Activated CD8-positive, alpha-beta memory T cell treated with anti-CD3 and anti-CD28 coated beads, Interleukin-2, amount 50 U/mL, for 1 hour (primary cell): ENCODE data around the gene TMEM87B.
A peak's percentile ranks its signal among the peaks of the same experiment; 100 is the strongest.

Experiments used
- DNase-seq: peaks from one replicate; pipeline ENCODE4 v3.0.0-alpha.2; 2020; ENCODE audit errors: extremely low read depth

Gene TMEM87B, protein sequence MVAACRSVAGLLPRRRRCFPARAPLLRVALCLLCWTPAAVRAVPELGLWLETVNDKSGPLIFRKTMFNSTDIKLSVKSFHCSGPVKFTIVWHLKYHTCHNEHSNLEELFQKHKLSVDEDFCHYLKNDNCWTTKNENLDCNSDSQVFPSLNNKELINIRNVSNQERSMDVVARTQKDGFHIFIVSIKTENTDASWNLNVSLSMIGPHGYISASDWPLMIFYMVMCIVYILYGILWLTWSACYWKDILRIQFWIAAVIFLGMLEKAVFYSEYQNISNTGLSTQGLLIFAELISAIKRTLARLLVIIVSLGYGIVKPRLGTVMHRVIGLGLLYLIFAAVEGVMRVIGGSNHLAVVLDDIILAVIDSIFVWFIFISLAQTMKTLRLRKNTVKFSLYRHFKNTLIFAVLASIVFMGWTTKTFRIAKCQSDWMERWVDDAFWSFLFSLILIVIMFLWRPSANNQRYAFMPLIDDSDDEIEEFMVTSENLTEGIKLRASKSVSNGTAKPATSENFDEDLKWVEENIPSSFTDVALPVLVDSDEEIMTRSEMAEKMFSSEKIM

DNA sequence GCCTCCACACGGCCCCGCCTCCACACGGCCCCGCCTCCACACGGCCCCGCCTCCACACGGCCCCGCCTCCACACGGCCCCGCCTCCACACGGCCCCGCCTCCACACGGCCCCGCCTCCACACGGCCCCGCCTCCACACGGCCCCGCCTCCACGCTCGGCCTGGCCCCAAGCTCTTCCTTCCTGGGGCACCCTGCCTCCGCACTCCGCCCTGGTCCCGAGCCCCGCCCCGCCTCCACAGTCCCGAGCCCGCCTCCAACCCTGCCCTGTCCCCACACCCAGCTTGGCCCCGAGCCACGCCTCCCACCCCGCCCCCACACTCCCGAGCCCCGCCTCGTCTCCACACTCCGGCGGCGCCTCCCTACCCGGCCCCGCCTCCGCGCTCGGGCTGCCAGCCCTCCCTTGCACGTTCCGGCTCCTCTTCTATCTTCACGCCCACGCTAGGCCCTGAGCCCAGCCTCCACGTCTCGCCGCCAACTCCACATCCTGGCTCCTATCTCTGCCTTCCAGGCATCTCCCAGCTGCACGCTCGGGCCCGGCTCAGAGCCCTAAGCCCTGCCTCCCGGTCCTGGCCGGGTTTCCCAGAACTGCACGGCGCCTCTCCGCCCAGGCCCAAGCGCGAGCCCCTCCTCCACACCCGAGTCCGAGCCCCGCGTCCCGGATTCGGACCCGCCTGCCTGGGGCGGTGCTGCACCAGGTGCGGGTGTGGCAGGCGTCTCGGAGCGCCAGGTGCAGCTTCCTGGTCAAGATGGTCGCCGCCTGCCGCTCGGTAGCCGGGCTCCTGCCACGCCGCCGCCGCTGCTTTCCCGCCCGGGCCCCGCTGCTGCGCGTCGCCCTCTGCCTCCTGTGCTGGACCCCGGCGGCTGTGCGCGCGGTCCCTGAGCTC, at the start of gene TMEM87B:
Gene TMEM87B, plus strand, starts transcription at position 423 of the 883 bp plus-strand sequence. Its CDS starts 323 bp downstream, at position 746.
- DNase-seq: peak; percentile 95

DNA sequence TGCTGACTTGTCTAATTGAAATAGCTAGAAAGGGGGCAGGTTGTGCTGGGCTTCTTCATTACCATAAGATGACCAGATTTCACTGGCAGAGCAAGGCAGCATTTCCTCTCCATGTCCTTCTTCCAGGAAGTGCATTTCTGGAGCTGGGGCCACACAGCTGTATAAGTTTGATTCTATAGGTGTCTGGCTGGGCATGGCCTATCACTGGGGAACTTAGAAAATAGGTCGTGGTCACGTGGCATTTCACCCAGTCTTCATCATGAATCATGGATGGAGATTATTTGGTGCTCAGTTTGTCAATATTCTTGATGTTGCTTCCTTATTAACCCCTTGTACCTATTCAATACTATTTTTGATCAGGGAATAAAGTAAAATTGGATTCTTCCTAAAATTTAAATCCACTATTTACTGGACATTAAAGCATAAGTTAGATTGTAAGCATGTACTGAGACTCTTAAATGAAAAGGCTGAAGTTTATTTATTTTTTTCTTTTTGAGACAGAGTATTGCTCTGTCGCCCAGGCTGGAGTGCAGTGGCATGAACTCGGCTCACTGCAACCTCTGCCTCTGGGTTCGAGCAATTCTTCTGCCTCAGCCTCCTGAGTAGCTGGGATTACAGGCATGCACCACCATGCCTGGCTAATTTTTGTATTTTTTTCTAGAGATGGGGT, 49.5 kb upstream of the TMEM87B start:
- no peak for DNase-seq

DNA sequence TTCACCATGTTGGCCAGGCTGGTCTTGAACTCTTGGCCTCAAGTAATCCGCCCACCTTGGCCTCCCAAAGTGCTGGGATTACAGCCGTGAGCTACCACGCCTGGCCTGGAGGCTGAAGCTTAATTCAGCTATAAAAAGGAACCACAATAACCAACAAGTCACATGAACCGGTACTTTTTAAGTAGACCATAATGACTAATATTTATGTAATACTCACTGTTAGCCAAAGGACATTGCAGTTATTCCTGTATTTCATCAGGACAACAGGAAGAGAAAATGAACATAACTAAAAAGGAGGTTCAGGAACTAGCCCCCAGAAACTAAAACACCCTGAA, 49.0 kb upstream of the TMEM87B start:
- no peak for DNase-seq

DNA sequence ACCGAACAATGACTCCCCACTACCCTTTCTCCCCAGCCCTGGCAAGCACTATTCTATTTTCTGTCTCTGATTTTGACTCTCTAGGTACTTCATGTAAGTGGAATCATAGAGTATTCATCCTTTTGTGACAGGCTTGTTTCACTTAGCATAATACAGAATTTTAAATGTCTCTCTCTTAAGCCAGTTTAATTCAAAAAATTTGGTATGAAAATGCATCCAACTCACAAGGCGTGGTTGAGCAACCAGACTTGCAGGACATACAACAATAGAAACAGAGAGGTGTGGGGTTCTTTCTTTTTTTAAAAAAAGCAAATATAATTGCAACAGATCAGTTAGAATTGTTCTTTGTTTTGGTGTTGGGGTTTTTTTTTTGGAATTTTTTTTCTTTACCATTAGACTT, 47.6 kb upstream of the TMEM87B start:
- no peak for DNase-seq

DNA sequence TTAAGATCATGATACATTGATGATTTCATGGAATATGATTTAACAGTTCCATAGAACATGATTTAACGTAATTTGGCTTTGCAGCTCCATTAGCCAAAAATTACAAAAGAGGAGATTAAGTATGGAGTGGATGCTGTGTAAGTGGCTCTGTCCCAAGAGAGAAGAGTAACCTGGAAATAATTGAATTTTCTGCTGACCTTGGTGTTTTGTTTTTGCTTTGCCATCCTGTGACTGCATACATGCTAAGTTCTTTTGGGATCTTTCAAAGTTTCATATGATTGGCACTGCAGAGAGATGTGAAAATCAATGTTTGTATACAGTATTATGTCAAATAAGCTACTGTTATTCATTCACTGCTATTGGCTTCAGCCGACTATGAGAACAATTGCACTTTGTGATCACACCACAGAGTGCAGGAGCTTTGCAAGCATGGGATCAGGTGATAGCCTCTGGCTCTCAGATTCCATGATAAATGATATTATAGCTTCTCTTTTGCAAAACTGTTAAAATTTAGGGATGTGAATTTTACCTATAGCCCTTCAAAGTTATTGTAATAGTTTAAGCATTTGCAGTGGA, 46.1 kb upstream of the TMEM87B start:
- no peak for DNase-seq

DNA sequence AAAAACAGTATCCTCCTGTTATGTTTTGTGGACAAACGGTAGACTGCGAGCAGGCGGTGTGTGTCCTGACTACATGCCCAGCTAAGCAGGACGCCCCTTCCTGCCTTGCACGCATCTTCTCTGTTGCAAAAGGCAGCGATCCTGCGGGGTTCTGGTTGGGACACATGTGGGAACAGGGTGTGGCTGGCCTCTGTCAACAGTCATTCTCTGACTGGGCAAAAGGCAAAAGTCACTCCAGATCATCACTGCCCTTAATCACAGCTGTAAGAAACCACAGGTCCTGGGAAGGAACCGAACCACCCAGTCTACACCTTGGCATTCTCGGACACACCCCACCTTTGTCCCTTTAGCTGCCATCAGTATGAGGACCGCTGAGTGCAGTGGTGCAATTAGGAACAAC, 44.3 kb upstream of the TMEM87B start:
- DNase-seq: no peak

DNA sequence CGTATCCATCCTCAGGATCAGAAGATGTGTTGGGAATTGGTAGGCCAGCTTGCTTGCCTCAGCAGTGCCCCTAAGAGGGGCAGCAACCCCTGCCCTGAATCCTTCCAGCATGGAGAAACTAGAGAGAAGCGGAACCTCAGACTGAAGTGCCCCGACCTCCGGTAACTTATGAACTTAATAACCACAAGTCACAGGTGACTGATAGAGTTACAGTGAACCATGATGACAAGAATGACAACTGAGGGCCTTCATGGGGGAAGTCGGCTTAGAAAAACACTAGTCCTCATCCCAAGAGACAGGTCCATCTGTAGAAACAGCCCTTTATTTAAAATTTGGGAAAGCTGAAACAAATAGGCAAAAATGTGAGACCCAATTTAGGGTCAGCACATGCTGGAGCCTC, 42.5 kb upstream of the TMEM87B start:
- DNase-seq: no peak

DNA sequence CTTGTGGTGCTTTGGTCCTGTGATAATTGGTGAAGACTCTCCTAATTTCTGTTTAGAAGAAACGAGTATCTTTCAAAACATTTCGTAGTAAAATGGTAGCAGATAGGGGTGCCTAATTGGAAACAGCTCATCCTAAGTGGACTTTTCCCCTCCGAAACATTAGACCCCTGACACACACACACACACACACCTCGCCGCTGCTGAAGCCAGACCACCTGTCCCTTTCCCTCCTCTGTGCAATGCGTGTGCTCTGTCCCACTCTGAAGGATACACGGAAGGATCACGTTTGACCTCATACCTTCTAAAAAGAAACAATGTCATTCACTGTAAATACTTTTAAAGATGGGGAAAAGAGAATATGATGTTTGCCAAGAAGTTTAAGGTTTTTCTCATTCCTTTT, 36.2 kb upstream of the TMEM87B start:
- no peak for DNase-seq

DNA sequence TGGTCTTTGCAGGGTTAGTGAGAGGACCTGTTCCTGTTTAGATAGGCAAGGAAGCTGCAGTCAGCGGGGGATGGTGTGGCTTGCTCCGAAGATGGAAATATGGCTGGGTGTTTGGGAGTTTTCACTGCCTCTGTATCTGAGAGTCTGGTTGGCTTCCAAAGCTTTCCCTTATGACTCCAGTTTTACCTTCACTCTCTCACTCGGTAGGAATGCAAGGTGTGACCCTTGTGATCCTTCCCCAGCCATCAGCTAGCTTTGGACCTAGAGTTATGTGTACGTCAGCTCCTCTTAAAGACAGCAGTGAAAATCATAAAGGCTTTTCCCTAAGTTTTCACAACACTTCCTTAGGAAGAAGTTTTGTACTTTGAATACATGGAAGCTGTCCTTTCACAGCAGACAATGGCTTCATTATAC, 35.5 kb upstream of the TMEM87B start:
- no peak for DNase-seq

DNA sequence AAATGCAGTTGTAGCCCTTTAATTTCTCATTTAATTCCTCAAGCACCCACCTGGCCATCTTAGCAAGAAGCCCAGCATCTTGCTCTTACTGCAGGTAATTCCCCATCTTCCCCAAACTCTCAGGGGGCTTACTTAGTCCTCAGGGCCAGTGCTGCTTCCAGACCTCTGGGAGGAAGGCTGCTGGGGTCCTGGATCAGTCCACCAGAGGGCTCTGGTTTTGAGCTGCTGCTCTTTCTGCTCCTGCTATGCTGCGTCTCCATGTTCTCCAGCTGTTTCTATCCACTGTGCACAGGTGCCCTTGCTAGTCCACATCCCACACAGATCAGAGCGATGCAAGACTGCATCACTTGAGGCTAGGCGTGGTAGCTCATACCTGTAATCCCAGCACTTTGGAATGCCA, 34.5 kb upstream of the TMEM87B start:
- DNase-seq: no peak

DNA sequence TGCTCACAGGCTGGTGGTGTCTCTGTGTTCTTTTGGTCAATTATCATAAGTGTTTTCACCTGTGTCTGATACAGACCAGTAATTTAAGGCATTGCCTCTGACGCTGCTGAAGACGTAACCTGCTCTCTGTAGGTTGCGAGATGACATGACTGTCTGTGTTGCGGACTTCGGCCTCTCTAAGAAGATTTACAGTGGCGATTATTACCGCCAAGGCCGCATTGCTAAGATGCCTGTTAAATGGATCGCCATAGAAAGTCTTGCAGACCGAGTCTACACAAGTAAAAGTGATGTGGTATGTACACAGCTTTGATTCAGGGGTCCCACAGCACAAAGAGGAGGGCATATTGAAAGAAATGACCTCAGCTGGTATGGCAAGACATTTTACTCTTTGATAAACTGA, 33.8 kb upstream of the TMEM87B start:
- DNase-seq: no peak

DNA sequence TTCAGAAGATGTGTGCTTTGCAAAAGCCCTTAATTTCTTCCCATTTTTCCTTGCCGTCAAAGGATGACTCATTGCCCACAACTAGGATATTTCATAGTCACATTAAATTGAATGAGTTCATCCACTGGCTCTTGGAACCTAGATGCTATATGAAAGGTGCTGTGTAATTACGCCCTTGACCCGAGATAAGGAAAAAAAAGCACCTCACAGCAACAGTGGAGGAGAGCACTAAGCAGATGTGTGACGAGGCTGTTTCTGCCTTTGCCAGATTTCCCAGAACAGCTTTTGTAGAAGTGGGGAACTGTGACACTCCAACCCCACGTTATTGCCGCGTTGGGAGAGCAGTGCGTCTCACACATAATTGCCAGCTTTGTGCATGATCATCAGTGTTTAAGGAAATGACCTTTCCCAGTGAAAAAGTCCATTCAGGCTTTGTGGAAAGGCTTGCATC, 33.3 kb upstream of the TMEM87B start:
- no peak for DNase-seq

DNA sequence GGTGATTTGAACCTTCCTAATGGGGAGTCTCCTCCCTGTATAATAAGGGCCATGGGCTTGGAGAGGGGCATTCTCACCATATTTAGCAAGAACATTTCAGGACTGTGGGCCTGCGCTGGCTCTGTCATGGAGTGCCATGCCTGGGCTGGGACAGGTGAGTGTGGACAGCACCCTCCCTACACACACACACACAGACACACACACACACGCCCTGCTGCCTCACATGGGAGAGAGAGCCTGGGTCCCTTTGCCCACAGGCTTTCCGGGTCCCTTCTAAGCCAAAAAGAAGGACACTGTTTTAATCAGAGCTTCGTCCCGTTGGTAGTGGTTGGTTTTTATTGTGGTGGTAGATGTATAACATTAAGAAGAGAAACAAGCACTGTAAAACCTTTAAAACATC, 31.4 kb upstream of the TMEM87B start:
- DNase-seq: no peak

DNA sequence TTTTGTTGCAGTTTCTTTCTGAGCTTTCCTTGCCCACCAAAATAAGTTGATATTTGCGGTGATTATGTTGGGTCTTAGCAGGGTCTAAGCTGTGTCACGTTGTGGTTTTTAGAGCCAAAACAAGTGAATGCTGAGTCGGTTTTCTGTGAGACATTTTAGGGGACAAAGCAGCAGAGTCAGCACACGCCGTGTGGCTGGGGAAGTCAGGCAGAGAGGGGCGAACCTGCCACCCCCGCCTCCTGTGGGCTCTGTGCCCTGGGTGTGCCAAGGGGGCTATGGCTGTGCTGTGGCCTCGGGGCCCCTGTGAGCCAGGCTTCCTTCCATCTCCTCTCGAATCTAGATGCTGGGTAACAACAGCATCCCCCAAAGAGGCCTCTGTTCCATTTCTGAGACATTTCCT, 30.8 kb upstream of the TMEM87B start:
- DNase-seq: no peak

DNA sequence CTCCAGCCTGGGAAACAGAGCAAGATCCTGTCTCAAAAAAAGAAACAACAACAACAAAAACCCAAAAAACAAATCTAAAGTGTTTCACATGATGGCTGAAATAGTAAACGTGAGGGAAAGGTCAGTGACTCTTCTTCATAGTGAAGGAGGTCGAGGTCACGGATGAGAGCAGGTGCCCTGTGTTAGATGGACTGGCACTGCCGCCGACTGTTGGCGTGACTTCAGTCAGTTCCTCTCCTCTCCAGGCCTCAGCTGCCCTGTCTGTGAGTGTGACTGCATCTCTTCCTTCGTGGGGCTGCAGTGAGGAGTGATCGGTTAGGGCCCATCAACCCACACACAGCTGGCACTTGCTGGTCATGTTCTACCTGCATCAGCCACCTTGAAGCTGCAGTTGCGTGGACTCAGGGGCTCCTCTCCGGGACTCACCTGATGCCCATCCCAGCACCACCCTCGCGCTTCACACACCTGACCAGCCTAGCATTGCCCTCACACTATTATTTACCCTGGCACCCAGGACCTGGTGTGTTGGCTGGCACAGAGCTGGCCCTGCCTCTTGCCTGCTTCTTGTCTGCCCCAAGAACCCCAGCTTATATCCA, 30.1 kb upstream of the TMEM87B start:
- no peak for DNase-seq

DNA sequence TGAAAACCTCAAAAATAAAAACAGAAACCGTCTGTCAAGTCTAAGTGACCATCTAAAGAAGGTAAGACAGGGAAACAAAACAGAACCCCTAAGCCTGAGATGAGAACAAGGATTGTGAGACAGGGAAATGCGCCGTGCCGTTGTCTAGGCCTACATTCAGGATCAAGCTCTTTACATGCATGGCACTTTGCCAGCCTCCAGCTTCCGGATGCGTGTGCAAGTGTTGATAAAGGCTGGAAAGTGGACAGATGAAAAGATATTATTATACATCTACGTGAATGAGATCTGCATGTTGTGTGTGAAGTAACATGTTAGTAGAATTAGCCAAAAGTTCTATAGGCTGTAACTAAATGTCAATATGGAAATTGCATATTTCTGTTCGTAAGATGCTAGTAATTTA, 28.6 kb upstream of the TMEM87B start:
- no peak for DNase-seq

DNA sequence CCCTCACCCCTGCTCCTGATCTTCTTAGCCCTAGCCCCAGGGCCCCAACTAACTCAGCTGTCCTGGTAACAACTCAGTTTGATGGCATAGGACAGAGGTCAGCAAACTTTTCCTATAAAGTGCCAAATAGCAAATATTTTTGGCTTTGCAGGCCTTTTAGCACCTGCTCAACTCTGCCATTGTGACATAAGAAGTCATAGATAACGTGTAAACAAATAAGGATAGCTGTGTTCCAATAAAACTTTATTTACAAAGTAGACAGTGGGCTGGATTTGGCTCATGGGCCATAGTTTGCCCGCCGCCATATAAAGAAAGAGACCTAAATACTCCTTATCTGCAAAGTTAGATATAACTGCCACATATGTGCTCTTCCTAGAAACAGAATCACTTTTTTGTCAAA, 27.3 kb upstream of the TMEM87B start:
- DNase-seq: no peak

DNA sequence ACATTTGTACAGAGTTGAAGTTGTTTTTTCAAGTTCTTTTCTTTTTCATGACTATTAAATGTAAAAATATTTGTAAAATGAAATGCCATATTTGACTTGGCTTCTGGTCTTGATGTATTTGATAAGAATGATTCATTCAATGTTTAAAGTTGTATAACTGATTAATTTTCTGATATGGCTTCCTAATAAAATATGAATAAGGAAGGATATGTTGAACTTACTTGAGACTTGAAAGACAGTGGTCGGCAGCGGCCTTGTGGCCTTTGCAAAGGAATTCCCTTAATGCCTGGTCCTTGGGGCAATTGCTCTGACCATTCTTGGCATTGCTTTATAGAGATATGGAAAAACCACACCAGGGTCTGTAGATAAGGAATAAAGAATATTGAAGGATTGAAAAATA, 25.9 kb upstream of the TMEM87B start:
- DNase-seq: no peak

DNA sequence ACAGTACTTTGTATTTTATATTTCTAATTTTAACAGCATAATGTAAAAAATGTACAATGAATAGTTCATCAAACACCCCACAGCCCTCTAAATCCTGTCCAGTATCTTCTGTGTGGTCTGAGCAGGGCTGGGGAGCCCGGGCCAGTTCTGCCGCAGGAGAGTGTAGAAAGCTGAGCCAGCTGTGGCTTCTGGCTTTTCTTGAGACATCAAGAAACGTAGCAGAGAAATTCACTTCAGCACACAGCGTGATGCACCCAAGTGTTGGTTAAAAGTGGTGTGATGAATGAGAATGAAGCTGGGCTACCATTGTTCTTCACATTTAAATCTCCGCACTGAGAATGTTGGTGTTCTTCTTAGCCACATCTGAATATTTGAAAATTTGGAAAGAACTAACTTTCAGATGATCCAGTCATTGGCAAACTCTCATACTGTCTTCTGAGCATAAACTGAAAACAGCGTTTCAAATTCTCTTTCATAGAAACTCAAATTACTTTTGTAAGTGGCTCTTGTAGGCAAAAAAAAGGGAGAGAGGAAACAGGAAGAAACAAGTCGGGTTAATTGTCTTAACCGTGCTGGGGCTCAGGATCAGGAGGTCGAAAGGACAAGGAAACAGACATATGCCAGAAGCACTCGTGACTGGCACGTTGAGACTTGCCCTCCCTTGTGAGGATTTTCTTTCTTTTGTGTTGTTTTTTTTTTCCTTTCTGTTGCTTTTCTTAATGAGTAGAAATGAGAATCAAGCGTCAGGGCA, 23.4 kb upstream of the TMEM87B start:
- DNase-seq: no peak

DNA sequence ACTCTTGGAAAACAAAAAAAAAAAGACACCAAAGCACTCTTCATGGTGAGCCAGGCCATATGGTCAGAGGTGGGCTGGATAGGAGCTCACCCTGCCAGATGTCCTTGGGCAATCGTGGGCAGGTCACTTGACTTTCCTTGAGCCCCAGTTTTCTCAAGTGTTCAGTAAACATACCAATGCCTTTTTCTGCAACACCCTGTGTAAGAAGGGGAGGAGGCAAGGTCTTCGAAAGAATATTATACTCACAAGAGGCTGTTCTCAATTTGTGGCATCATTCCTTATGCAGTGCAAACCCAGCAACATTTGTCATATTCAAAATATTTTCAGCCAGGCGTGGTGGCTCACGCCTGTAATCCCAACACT, 22.9 kb upstream of the TMEM87B start:
- DNase-seq: no peak
